Measurements from ENCODE around the gene STRIP2.
"Not testable (repeated sequence)": the region's sequence is repeated elsewhere in the genome, so short reads cannot be mapped to it uniquely, and the experiment has no call there.

DNA sequence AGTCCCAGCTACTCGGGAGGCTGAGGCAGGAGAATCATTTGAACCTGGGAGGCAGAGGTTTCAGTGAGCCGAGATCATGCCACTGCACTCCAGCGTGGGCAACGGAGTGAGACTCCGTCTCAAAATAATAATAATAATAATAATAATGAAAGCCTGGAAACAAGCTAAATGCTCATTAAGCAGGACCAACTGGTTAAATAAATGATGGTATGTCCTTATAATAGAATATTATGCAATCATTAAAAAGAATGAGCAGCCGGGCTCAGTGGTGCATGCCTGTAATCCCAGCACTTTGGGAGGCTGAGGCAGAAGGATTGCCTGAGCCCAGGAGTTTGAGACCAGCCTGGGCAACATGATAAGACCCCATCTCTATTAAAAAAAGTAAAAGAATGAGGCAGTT, 47.1 kb downstream of the STRIP2 start:
- TF ChIP-seq POLR2A (IDR thresholded peaks at IDR 0.05); POLR2AphosphoS5 (IDR thresholded peaks at IDR 0.05; ENCODE audit: insufficient read depth in 1 of 2, low read depth in 1 of 2): not testable (repeated sequence)
- TF ChIP-seq, protein P1, sequence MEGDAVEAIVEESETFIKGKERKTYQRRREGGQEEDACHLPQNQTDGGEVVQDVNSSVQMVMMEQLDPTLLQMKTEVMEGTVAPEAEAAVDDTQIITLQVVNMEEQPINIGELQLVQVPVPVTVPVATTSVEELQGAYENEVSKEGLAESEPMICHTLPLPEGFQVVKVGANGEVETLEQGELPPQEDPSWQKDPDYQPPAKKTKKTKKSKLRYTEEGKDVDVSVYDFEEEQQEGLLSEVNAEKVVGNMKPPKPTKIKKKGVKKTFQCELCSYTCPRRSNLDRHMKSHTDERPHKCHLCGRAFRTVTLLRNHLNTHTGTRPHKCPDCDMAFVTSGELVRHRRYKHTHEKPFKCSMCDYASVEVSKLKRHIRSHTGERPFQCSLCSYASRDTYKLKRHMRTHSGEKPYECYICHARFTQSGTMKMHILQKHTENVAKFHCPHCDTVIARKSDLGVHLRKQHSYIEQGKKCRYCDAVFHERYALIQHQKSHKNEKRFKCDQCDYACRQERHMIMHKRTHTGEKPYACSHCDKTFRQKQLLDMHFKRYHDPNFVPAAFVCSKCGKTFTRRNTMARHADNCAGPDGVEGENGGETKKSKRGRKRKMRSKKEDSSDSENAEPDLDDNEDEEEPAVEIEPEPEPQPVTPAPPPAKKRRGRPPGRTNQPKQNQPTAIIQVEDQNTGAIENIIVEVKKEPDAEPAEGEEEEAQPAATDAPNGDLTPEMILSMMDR (IDR thresholded peaks at IDR 0.05): not testable (repeated sequence)

All from vagina (tissue), 2 donors.